GM18499 (cell line): ENCODE results near the gene RFX2.
"Not testable (repeated sequence)": the region's sequence is repeated elsewhere in the genome, so short reads cannot be mapped to it uniquely, and the experiment has no call there.

ENCODE experiments used
- ATAC-seq: cut with Tn5 transposase; IDR thresholded peaks from one replicate; pipeline ENCODE4 v1.9.1; 2021; ENCODE audit warnings: moderate number of reproducible peaks; ENCODE audit not compliant: insufficient read depth, unreplicated experiment

RFX2 gene

GRCh38 chr19:6076675-6077463 is 33.4 kb downstream of the RFX2 start:
- no peak for ATAC-seq

GRCh38 chr19:6076291-6076665 is 34.0 kb downstream of the RFX2 start:
- no peak for ATAC-seq

- no peak for ATAC-seq
These were observed 35.4 kb downstream of the RFX2 start for GRCh38 chr19:6074709-6075403.

- no peak for ATAC-seq
These were observed 36.2 kb downstream of the RFX2 start for GRCh38 chr19:6073858-6074708.

- not testable (repeated sequence) for ATAC-seq
These were observed 37.1 kb downstream of the RFX2 start for GRCh38 chr19:6073233-6073632.

- ATAC-seq, result no peak
These were observed 38.4 kb downstream of the RFX2 start for GRCh38 chr19:6071875-6072274.

- ATAC-seq, result no peak
These were observed 39.4 kb downstream of the RFX2 start for GRCh38 chr19:6070720-6071485.

- no peak for ATAC-seq
These were observed 40.1 kb downstream of the RFX2 start for GRCh38 chr19:6070207-6070681.

GRCh38 chr19:6069268-6069791 is 41.0 kb downstream of the RFX2 start:
- ATAC-seq, result no peak

GRCh38 chr19:6068711-6069110 is 41.6 kb downstream of the RFX2 start:
- no peak for ATAC-seq

GRCh38 chr19:6067975-6068374 is 42.3 kb downstream of the RFX2 start:
- ATAC-seq, result no peak

- no peak for ATAC-seq
These were observed 43.3 kb downstream of the RFX2 start for GRCh38 chr19:6066661-6067646.

GRCh38 chr19:6065685-6066374 is 44.5 kb downstream of the RFX2 start:
- ATAC-seq, result no peak

GRCh38 chr19:6064336-6065073 is 45.8 kb downstream of the RFX2 start:
- ATAC-seq, result no peak

- ATAC-seq, result no peak
These were observed 46.5 kb downstream of the RFX2 start for GRCh38 chr19:6063576-6064335.

GRCh38 chr19:6062961-6063575 is 47.2 kb downstream of the RFX2 start:
- ATAC-seq, result no peak
